ENCODE data around the gene SPDEF. TPM values are rescaled to one million over a fixed set of nuclear protein-coding genes. Genes with fewer than 3 reads are reported as not detected.

The SPDEF gene
- total and polyA plus RNA-seq, 2 experiments from 2014 or later = 0.69 TPM; not detected in 1

GRCh38 chr6:34556493-34556892 is 364 bp upstream of the SPDEF start:
- H3K27ac ChIP-seq (ENCODE audit: low read depth) = no peak overlapping the region
- H3K36me3 ChIP-seq (ENCODE audit: insufficient read depth) = no peaks in the 10 kb centered on the region
- no peaks in the 10 kb centered on the region for H3K27me3 ChIP-seq (ENCODE audit: insufficient read depth)
- no peaks in the 10 kb centered on the region for H3F3A ChIP-seq (replicated peaks; ENCODE audit: low read depth)
- no peak overlapping the region for H3K4me3 Mint-ChIP-seq
- H3K4me1 Mint-ChIP-seq = peaks cover 22% of the 10 kb centered on the region
- H3K36me3 Mint-ChIP-seq (ENCODE audit: low read depth) = no peaks in the 10 kb centered on the region
- no peak overlapping the region for H2AFZ ChIP-seq
- ATAC-seq = no peak
- no peak overlapping the region for H3K27ac Mint-ChIP-seq
- no peaks in the 10 kb centered on the region for H3K79me2 ChIP-seq (replicated peaks; ENCODE audit: insufficient read depth)
- no peak overlapping the region for H3K4me3 ChIP-seq
- no peak for TF ChIP-seq NANOG (IDR thresholded peaks at IDR 0.05; ENCODE audit: borderline replicate concordance)
- no peak for TF ChIP-seq STAT1 (IDR thresholded peaks at IDR 0.05; ENCODE audit: unreplicated experiment)
- TF ChIP-seq ZNF462 (CRISPR knock-in tag; IDR thresholded peaks at IDR 0.05) = no peak
- TF ChIP-seq ZNF114 (CRISPR knock-in tag; IDR thresholded peaks at IDR 0.05) = no peak
- no peak for TF ChIP-seq CTCF (conservative IDR thresholded peaks at IDR 0.05; ENCODE audit: low read depth in 2 of 2)
- TF ChIP-seq EZH2phosphoT487 (IDR thresholded peaks at IDR 0.05; ENCODE audit: unreplicated experiment) = no peak
- TF ChIP-seq ZNF331 (CRISPR knock-in tag; IDR thresholded peaks at IDR 0.05; ENCODE audit: low read depth) = no peak
- no peak for TF ChIP-seq POLR2AphosphoS5 (IDR thresholded peaks at IDR 0.05; ENCODE audit: low read depth)
- no peak for TF ChIP-seq CREB1 (CRISPR knock-in tag; IDR thresholded peaks at IDR 0.05; ENCODE audit: low read depth)
- no peak for TF ChIP-seq REST (IDR thresholded peaks at IDR 0.05; ENCODE audit: unreplicated experiment)
- no peak for TF ChIP-seq JUNB (IDR thresholded peaks at IDR 0.05; ENCODE audit: unreplicated experiment)
- TF ChIP-seq EZH2 (IDR thresholded peaks at IDR 0.05; ENCODE audit: low read depth, unreplicated experiment) = no peak
- TF ChIP-seq ETS1 (IDR thresholded peaks at IDR 0.05) = no peak
- no peaks in the 10 kb centered on the region; the same call in 2 of the 3 replicates for H3K9me3 Mint-ChIP-seq
- no peak overlapping the region for H3K4me2 ChIP-seq
- peaks cover 7% of the 10 kb centered on the region for H3K4me1 ChIP-seq (ENCODE audit: insufficient read depth)
- DNase-seq (ENCODE audit: low spot score) = no peak
- no peaks in the 10 kb centered on the region for H4K20me1 ChIP-seq (replicated peaks; ENCODE audit: insufficient read depth)
- no peaks in the 10 kb centered on the region for H3K9me2 ChIP-seq (ENCODE audit: insufficient read depth)
- peaks cover 9% of the 10 kb centered on the region for H3K27me3 Mint-ChIP-seq (ENCODE audit: insufficient read depth, low read depth, poor library complexity)
